K562 (cell line): Measurements from ENCODE around the gene SCRN2.

Experiments
- ATF4 ChIP-seq: fragments of 450-650 bp; formaldehyde crosslinking; IDR thresholded peaks from 2 replicates; pipeline ENCODE4 v1.4.0; 2022; ENCODE audit warnings: mild to moderate bottlenecking, moderate library complexity
- HDAC2 ChIP-seq: fragments of 450-650 bp; IDR thresholded peaks from 2 replicates; pipeline ENCODE4 v1.6.1; 2016; ENCODE audit warnings: mild to moderate bottlenecking
- POLR2AphosphoS2 ChIP-seq: IDR thresholded peaks from 2 replicates; pipeline ENCODE4 v1.6.1; 2012; ENCODE audit warnings: low read length, improper control_type of control experiment
- SAFB2 ChIP-seq: fragments of 200-400 bp; formaldehyde crosslinking; IDR thresholded peaks from 2 replicates; pipeline ENCODE4 v1.6.1; 2018; ENCODE audit warnings: borderline replicate concordance, low read length, low read depth, moderate library complexity; ENCODE audit not compliant: severe bottlenecking
- SRF ChIP-seq, 2 experiments: fragments of 250-450, 450-650 bp in 1 of 2; sonication (Bioruptor Pico) in 1 of 2; sonication (generic) in 1 of 2; formaldehyde crosslinking; IDR thresholded peaks; 2 replicates each; pipeline versions ENCODE4 v1.5.0 to v1.5.1; 2020 to 2022; ENCODE audit warnings: mild to moderate bottlenecking in 1 of 2, missing genetic modification reagents in 1 of 2
- ZBTB26 ChIP-seq: fragments of 450-650 bp; formaldehyde crosslinking; IDR thresholded peaks from 2 replicates; pipeline ENCODE4 v1.4.0; 2022; ENCODE audit warnings: missing genetic modification characterization
- ZNF347 ChIP-seq: fragments of 450-650 bp; formaldehyde crosslinking; IDR thresholded peaks from 2 replicates; pipeline ENCODE4 v1.4.0; 2020; ENCODE audit warnings: low read depth, mild to moderate bottlenecking, moderate library complexity
- ZNF354B ChIP-seq: fragments of 250-450 bp; sonication (Bioruptor Pico); IDR thresholded peaks from 2 replicates; pipeline ENCODE4 v1.4.0; 2020

GRCh38 chr17:47857551-47858455, 16.7 kb upstream of the SCRN2 start:
- no peak for TF ChIP-seq ATF4 (CRISPR knock-in tag)
- no peak for TF ChIP-seq SAFB2
- TF ChIP-seq POLR2AphosphoS2, result no peak
- no peak for TF ChIP-seq ZBTB26 (CRISPR knock-in tag)
- TF ChIP-seq ZNF354B (CRISPR knock-in tag), result no peak
- TF ChIP-seq ZNF347, result no peak
- TF ChIP-seq HDAC2, result no peak
- TF ChIP-seq SRF (CRISPR knock-in tag; IDR thresholded peaks at IDR 0.05), result no peak
